Measurements from ENCODE around the gene NR2C1.

Gene NR2C1

GRCh38 chr12:95034750-95035149, 38.7 kb downstream of the NR2C1 start:
- no peak overlapping the region for H2AFZ ChIP-seq (ENCODE audit: low read depth, low read length, severe bottlenecking)
- no peaks in the 10 kb centered on the region; the same call in 1 of the 2 replicates for H3K79me2 ChIP-seq (ENCODE audit: insufficient read depth, low read length)
- H3K27ac ChIP-seq (ENCODE audit: low read depth, low read length): no peak overlapping the region
- H3K36me3 ChIP-seq (ENCODE audit: low read length): peaks cover 37% of the 10 kb centered on the region
- no peak overlapping the region for H3K9ac ChIP-seq (ENCODE audit: low read length)
- H3K9me3 ChIP-seq (ENCODE audit: insufficient read depth, low read length): no peaks in the 10 kb centered on the region
- H3F3A ChIP-seq (ENCODE audit: insufficient read depth): peaks cover 4% of the 10 kb centered on the region; the same call in 1 of the 2 replicates
- no peaks in the 10 kb centered on the region for H4K20me1 ChIP-seq (ENCODE audit: low read depth, low read length)
- H3K9me2 ChIP-seq (replicated peaks; ENCODE audit: insufficient read depth, low read length): no peaks in the 10 kb centered on the region
- no peaks in the 10 kb centered on the region for H3K27me3 ChIP-seq (ENCODE audit: low read length)
- no peak overlapping the region for H3K4me3 ChIP-seq (ENCODE audit: insufficient read depth, low read length, poor library complexity, severe bottlenecking)
- no peak for TF ChIP-seq EZH2phosphoT487 (conservative IDR thresholded peaks at IDR 0.05; ENCODE audit: low read length)
- TF ChIP-seq CTCF (IDR thresholded peaks at IDR 0.05; ENCODE audit: insufficient read depth, low read length, poor library complexity, severe bottlenecking): no peak
- no peak overlapping the region for H3K4me2 ChIP-seq (ENCODE audit: low read depth, low read length, poor library complexity, severe bottlenecking)

- Histone ChIP-seq H3K9me3 (ENCODE audit: insufficient read depth, low read length) (no peaks in the 10 kb centered on the region), H3K9ac (ENCODE audit: low read length) (no peak overlapping the region)
These were observed 50.9 kb downstream of the NR2C1 start for GRCh38 chr12:95022477-95022876.

GRCh38 chr12:95017482-95017881, 55.9 kb downstream of the NR2C1 start:
- no peak for TF ChIP-seq EZH2phosphoT487 (conservative IDR thresholded peaks at IDR 0.05; ENCODE audit: low read length)
- TF ChIP-seq CTCF (IDR thresholded peaks at IDR 0.05; ENCODE audit: insufficient read depth, low read length, poor library complexity, severe bottlenecking): no peak
- H3K79me2 ChIP-seq (ENCODE audit: insufficient read depth, low read length): no peaks in the 10 kb centered on the region

More at GRCh38 chr12:95022477-95022876, 50.9 kb downstream of the NR2C1 start:
- Histone ChIP-seq H3K27me3 (ENCODE audit: low read length) (no peaks in the 10 kb centered on the region), H2AFZ (ENCODE audit: low read depth, low read length, severe bottlenecking) (no peak overlapping the region), H4K20me1 (ENCODE audit: low read depth, low read length) (no peaks in the 10 kb centered on the region), H3K4me3 (ENCODE audit: insufficient read depth, low read length, poor library complexity, severe bottlenecking) (no peak overlapping the region), H3K36me3 (ENCODE audit: low read length) (peaks cover 4% of the 10 kb centered on the region; the same call in 1 of the 2 replicates), H3K79me2 (ENCODE audit: insufficient read depth, low read length) (no peaks in the 10 kb centered on the region), H3K4me2 (ENCODE audit: low read depth, low read length, poor library complexity, severe bottlenecking) (no peak overlapping the region), H3K9me2 (replicated peaks; ENCODE audit: insufficient read depth, low read length) (no peaks in the 10 kb centered on the region), H3K27ac (ENCODE audit: low read depth, low read length) (no peak overlapping the region), H3F3A (ENCODE audit: insufficient read depth) (no peaks in the 10 kb centered on the region)
- TF ChIP-seq EZH2phosphoT487 (conservative IDR thresholded peaks at IDR 0.05; ENCODE audit: low read length): no peak
- no peak for TF ChIP-seq CTCF (IDR thresholded peaks at IDR 0.05; ENCODE audit: insufficient read depth, low read length, poor library complexity, severe bottlenecking)

More at GRCh38 chr12:95017482-95017881, 55.9 kb downstream of the NR2C1 start:
- no peaks in the 10 kb centered on the region for H4K20me1 ChIP-seq (ENCODE audit: low read depth, low read length)
- no peaks in the 10 kb centered on the region for H3K9me2 ChIP-seq (replicated peaks; ENCODE audit: insufficient read depth, low read length)
- no peaks in the 10 kb centered on the region for H3K9me3 ChIP-seq (ENCODE audit: insufficient read depth, low read length)
- H2AFZ ChIP-seq (ENCODE audit: low read depth, low read length, severe bottlenecking): no peak overlapping the region
- H3F3A ChIP-seq (ENCODE audit: insufficient read depth): no peaks in the 10 kb centered on the region
- no peak overlapping the region for H3K4me3 ChIP-seq (ENCODE audit: insufficient read depth, low read length, poor library complexity, severe bottlenecking)
- H3K27me3 ChIP-seq (ENCODE audit: low read length): no peaks in the 10 kb centered on the region
- no peak overlapping the region for H3K9ac ChIP-seq (ENCODE audit: low read length)
- no peak overlapping the region for H3K4me2 ChIP-seq (ENCODE audit: low read depth, low read length, poor library complexity, severe bottlenecking)
- no peak overlapping the region for H3K27ac ChIP-seq (ENCODE audit: low read depth, low read length)
- peaks cover 5% of the 10 kb centered on the region; the same call in 1 of the 2 replicates for H3K36me3 ChIP-seq (ENCODE audit: low read length)
